HepG2 (cell line): Measurements from ENCODE around the gene CDH8. TPM values are rescaled to one million over a fixed set of nuclear protein-coding genes. Genes with fewer than 3 reads are reported as not detected.

Experiments
- ARID5B ChIP-seq: IDR thresholded peaks from 2 replicates; pipeline ENCODE4 v1.4.0; 2020; ENCODE audit warnings: mild to moderate bottlenecking, missing genetic modification reagents
- BRD4 ChIP-seq: sonication (generic); formaldehyde crosslinking; IDR thresholded peaks from 2 replicates; pipeline ENCODE4 v1.4.0; 2020; ENCODE audit warnings: missing genetic modification reagents
- FOXJ3 ChIP-seq: sonication (generic); formaldehyde crosslinking; IDR thresholded peaks from 2 replicates; pipeline ENCODE4 v1.4.0; 2020; ENCODE audit warnings: missing genetic modification reagents, mild to moderate bottlenecking, borderline replicate concordance
- RXRA ChIP-seq: sonication (generic); formaldehyde crosslinking; IDR thresholded peaks from 2 replicates; pipeline ENCODE4 v1.5.1; 2020; ENCODE audit warnings: missing genetic modification reagents
- SKIL ChIP-seq: sonication (generic); formaldehyde crosslinking; IDR thresholded peaks from 2 replicates; pipeline ENCODE4 v1.8.0; 2022; ENCODE audit warnings: missing genetic modification reagents, mild to moderate bottlenecking, moderate library complexity, borderline replicate concordance
- TMF1 ChIP-seq: sonication (generic); formaldehyde crosslinking; IDR thresholded peaks from 2 replicates; pipeline ENCODE4 v1.8.1; 2022; ENCODE audit warnings: low read depth, missing genetic modification reagents
- ZHX2 ChIP-seq, 2 experiments: sonication (generic) in 1 of 2; formaldehyde crosslinking in 1 of 2; IDR thresholded peaks; 2 replicates each; pipeline versions ENCODE4 v1.6.1 to v1.9.0; 2014 to 2022; ENCODE audit warnings: antibody characterized with exemption in 1 of 2, borderline replicate concordance in 1 of 2, inconsistent platforms in 1 of 2, low read depth in 1 of 2, missing genetic modification reagents in 1 of 2
- polyA plus RNA-seq, 8 experiments: library from polyadenylated mRNA; depleted of rRNA in 3 of 8; stranded (reverse) in 7 of 8; unstranded in 1 of 8; fragments of >200 nt; fragmentation: Illumina TruSeq in 4 of 8; extraction: Trizol in 4 of 8; gene quantifications; 2 replicates each; pipeline versions ENCODE4 v1.2.1 to v1.2.3, GENCODE V29; 2011 to 2016; ENCODE audit warnings: low read depth in 4 of 8, missing spikeins in 1 of 8, mixed read lengths in 1 of 8; ENCODE audit not compliant: insufficient read depth in 1 of 8
- total RNA-seq, 5 experiments: library from RNA; depleted of rRNA; stranded (reverse); fragments of >200 nt; fragmentation: Illumina TruSeq; extraction: Trizol; gene quantifications; 2 replicates each; pipeline ENCODE4 v1.2.3, GENCODE V29; 2016; ENCODE audit warnings: low read depth in 1 of 5

CDH8 gene
- total and polyA plus RNA-seq, 2 of the 13 experiments (the other 11 are each of a cell fraction or from before 2014, with no cell fraction given), result not detected

GRCh38 chr16:62064173-62064572 is 27.9 kb upstream of the CDH8 start (continued):
- TF ChIP-seq ZHX2 (IDR thresholded peaks at IDR 0.05; ENCODE audit: low read depth) (no peak), ZHX2 (CRISPR knock-in tag; IDR thresholded peaks at IDR 0.05; ENCODE audit: borderline replicate concordance) (no peak), FOXJ3 (CRISPR knock-in tag) (no peak), ARID5B (CRISPR knock-in tag) (no peak), BRD4 (CRISPR knock-in tag) (no peak), SKIL (CRISPR knock-in tag) (no peak), RXRA (CRISPR knock-in tag) (no peak), TMF1 (CRISPR knock-in tag) (no peak)
- TF ChIP-seq, all 625 proteins: peak for 0
